Astrocyte (in vitro differentiated cells and primary cell): ENCODE results near the gene GCDH. TPM values are rescaled to one million over a fixed set of nuclear protein-coding genes. Genes with fewer than 3 reads are reported as not detected.
A peak's percentile ranks its signal among the peaks of the same experiment; 100 is the strongest.

Experiments
- DNase-seq: peaks from one replicate; pipeline ENCODE4 v3.0.0-alpha.2; 2010; ENCODE audit warnings: low read depth
- FAIRE-seq: peaks from 2 replicates; lab custom pipeline; 2011; peaks lifted over from hg19 to GRCh38; lab: Jason Lieb, UNC
- H2AFZ ChIP-seq: 2 replicates; pipeline ENCODE4 v1.6.0; 2012; ENCODE audit warnings: low read depth, low read length, inconsistent platforms
- H3K27ac ChIP-seq: 2 replicates; pipeline ENCODE4 v1.5.1; 2011; ENCODE audit warnings: low read depth, low read length, inconsistent platforms
- H3K27me3 ChIP-seq: 2 replicates; pipeline ENCODE4 v1.6.0; 2011; ENCODE audit warnings: low read length, inconsistent platforms; ENCODE audit not compliant: insufficient read depth
- H3K36me3 ChIP-seq: 2 replicates; pipeline ENCODE4 v1.5.1; 2011; ENCODE audit warnings: low read length, inconsistent platforms; ENCODE audit not compliant: insufficient read depth
- H3K4me1 ChIP-seq: 2 replicates; pipeline ENCODE4 v1.5.1; 2011; ENCODE audit warnings: low read length, inconsistent platforms; ENCODE audit not compliant: insufficient read depth
- H3K4me2 ChIP-seq: 2 replicates; pipeline ENCODE4 v1.6.0; 2012; ENCODE audit warnings: low read length, inconsistent platforms
- H3K4me3 ChIP-seq: 2 replicates; pipeline ENCODE4 v1.5.1; 2011; ENCODE audit warnings: low read depth, mild to moderate bottlenecking, low read length, inconsistent platforms; ENCODE audit not compliant: insufficient read depth
- H3K79me2 ChIP-seq: 2 replicates; pipeline ENCODE4 v1.6.0; 2012; ENCODE audit warnings: mild to moderate bottlenecking, low read length, inconsistent platforms; ENCODE audit not compliant: insufficient read depth
- H3K9ac ChIP-seq: 2 replicates; pipeline ENCODE4 v1.6.0; 2012; ENCODE audit warnings: mild to moderate bottlenecking, low read length, inconsistent platforms
- H3K9me3 ChIP-seq: 2 replicates; pipeline ENCODE4 v1.5.1; 2012; ENCODE audit warnings: low read depth, mild to moderate bottlenecking, low read length, inconsistent platforms; ENCODE audit not compliant: insufficient read depth
- H4K20me1 ChIP-seq: 2 replicates; pipeline ENCODE4 v1.6.0; 2012; ENCODE audit warnings: low read length, inconsistent platforms; ENCODE audit not compliant: insufficient read depth
- H3K27ac Mint-ChIP-seq: one replicate; pipeline ENCODE4 v1.8.0; 2021; ENCODE audit warnings: mild to moderate bottlenecking, mixed read lengths; ENCODE audit not compliant: unreplicated experiment
- H3K27me3 Mint-ChIP-seq: one replicate; pipeline ENCODE4 v1.8.0; 2021; ENCODE audit warnings: low read depth, mixed read lengths; ENCODE audit not compliant: unreplicated experiment
- H3K36me3 Mint-ChIP-seq: one replicate; pipeline ENCODE4 v1.8.0; 2021; ENCODE audit warnings: low read depth, mixed read lengths; ENCODE audit not compliant: unreplicated experiment
- H3K4me1 Mint-ChIP-seq: one replicate; pipeline ENCODE4 v1.8.0; 2021; ENCODE audit warnings: low read depth, mixed read lengths; ENCODE audit not compliant: unreplicated experiment
- H3K4me3 Mint-ChIP-seq: one replicate; pipeline ENCODE4 v1.8.0; 2021; ENCODE audit warnings: mild to moderate bottlenecking, moderate library complexity, mixed read lengths; ENCODE audit not compliant: unreplicated experiment
- H3K9me3 Mint-ChIP-seq: one replicate; pipeline ENCODE4 v1.8.0; 2021; ENCODE audit warnings: mild to moderate bottlenecking, mixed read lengths; ENCODE audit not compliant: unreplicated experiment
- CTCF ChIP-seq: IDR thresholded peaks from 2 replicates; pipeline ENCODE4 v1.5.1; 2011; ENCODE audit warnings: low read depth, mild to moderate bottlenecking, inconsistent platforms, low read length, moderate library complexity; ENCODE audit not compliant: insufficient read depth
- EZH2 ChIP-seq: IDR thresholded peaks from 2 replicates; pipeline ENCODE4 v1.6.1; 2012; ENCODE audit warnings: mild to moderate bottlenecking, low read length, inconsistent platforms; ENCODE audit not compliant: insufficient read depth
- total RNA-seq: library from RNA; stranded (reverse); gene quantifications from 2 replicates; pipeline ENCODE4 v1.2.1, GENCODE V29; 2021

The GCDH gene
- total RNA-seq, 1 donor from 2014 or later, result 17.5 TPM

GRCh38 chr19:12864721-12865715, 25.9 kb upstream of the GCDH start:
- Histone ChIP-seq H3K9ac (no peak overlapping the region), H3K4me3 (no peak overlapping the region), H3K79me2 (no peaks in the 10 kb centered on the region), H2AFZ (no peak overlapping the region), H3K4me2 (no peak overlapping the region), H3K27me3 (peaks cover 4% of the 10 kb centered on the region), H3K9me3 (no peaks in the 10 kb centered on the region), H4K20me1 (no peaks in the 10 kb centered on the region), H3K36me3 (no peaks in the 10 kb centered on the region), H3K27ac (no peak overlapping the region), H3K4me1 (peaks cover 3% of the 10 kb centered on the region)
- Mint-ChIP-seq H3K9me3 (no peaks in the 10 kb centered on the region), H3K4me1 (no peaks in the 10 kb centered on the region), H3K4me3 (peak overlapping the region; percentile 62), H3K27ac (no peak overlapping the region), H3K36me3 (peaks cover 11% of the 10 kb centered on the region), H3K27me3 (peaks cover 2% of the 10 kb centered on the region)
- FAIRE-seq (no peak), DNase-seq (no peak)
- TF ChIP-seq EZH2 (no peak), CTCF (no peak)

GRCh38 chr19:12865746-12866415, 25.1 kb upstream of the GCDH start:
- no peaks in the 10 kb centered on the region for H3K9me3 ChIP-seq
- H3K36me3 ChIP-seq, result no peaks in the 10 kb centered on the region
- no peak overlapping the region for H3K9ac ChIP-seq
- Mint-ChIP-seq H3K4me1 (no peaks in the 10 kb centered on the region), H3K27me3 (peaks cover 2% of the 10 kb centered on the region), H3K36me3 (peaks cover 13% of the 10 kb centered on the region), H3K9me3 (no peaks in the 10 kb centered on the region), H3K4me3 (no peak overlapping the region), H3K27ac (no peak overlapping the region)
- no peaks in the 10 kb centered on the region for H3K79me2 ChIP-seq
- H2AFZ ChIP-seq, result no peak overlapping the region
- H3K27me3 ChIP-seq, result peaks cover 4% of the 10 kb centered on the region
- peaks cover 3% of the 10 kb centered on the region for H3K4me1 ChIP-seq
- no peak overlapping the region for H3K4me3 ChIP-seq
- H3K4me2 ChIP-seq, result no peak overlapping the region
- TF ChIP-seq EZH2 (no peak), CTCF (no peak)
- no peak overlapping the region for H3K27ac ChIP-seq
- H4K20me1 ChIP-seq, result no peaks in the 10 kb centered on the region
- no peak for FAIRE-seq
- no peak for DNase-seq
